ENCODE measurements around the gene ACSL4. TPM values are rescaled to one million over a fixed set of nuclear protein-coding genes. Genes with fewer than 3 reads are reported as not detected.

The ACSL4 gene
- 10 to 100 TPM; 19.8 to 28.4 (median 21.7) TPM for total RNA-seq
- 38.6 TPM for total RNA-seq (2013)

DNA sequence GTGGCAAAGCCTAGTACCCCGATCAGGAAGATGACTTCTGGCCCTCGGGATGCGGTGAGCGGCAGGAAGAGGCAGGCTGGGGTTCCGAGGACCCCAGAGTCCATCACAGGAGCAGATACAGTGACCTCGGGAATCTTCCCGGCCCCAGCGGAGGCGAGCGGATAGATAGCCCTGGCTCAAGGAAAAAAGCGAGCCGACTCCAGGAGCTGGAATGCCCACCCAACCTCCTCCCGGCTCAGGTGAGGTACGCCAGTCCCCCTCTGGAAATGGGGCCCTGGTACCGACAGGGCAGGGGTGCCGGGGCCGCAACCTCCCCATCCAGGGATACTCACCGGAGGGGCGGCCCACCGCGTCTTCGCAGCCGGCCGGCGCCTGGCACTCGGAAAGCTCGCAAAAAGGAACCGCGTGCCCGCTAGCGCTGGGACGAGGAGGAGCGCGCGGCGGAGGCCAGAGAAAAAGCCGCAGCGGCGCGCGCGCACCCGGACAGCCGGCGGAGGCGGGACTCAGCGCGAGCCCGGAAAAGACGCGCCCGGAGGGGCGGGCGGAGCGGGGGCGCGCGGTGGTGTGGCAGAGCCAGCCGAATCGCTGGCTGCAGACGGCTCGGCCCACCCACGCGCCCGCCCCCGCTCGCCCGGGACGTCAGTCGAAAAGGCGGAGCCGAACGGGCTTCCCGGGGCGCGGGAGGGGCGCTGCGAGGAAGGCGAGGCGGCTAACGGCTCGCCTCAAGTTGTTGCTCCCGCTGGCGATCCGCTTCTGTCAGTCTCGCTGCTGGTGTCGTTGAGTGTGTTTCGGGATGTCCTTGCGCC lies at the start of gene ACSL4:
TSS of gene ACSL4 (minus strand) at position 451 of the 806 bp plus-strand sequence. CDS start 49,894 bp downstream, outside the sequence.
- H3K27me3 Mint-ChIP-seq (ENCODE audit: low read depth in 2 of 2), result peaks cover 0 to 10% of the 10 kb centered on the region in 2 donors
- H3K36me3 Mint-ChIP-seq, result no peaks in the 10 kb centered on the region
- peak within 1 kb of the TSS; percentile 93 for H3K4me3 Mint-ChIP-seq
- TF ChIP-seq CTCF (IDR thresholded peaks at IDR 0.05), result no peak
- Histone ChIP-seq H3K9me3 (ENCODE audit: control insufficient read depth, insufficient read depth, low read length) (no peaks in the 10 kb centered on the region), H3K36me3 (ENCODE audit: control insufficient read depth, insufficient read depth, low read length) (no peaks in the 10 kb centered on the region), H3K4me1 (ENCODE audit: control insufficient read depth, insufficient read depth, low read length) (no peaks in the 10 kb centered on the region), H3K27me3 (ENCODE audit: control insufficient read depth, insufficient read depth, low read length) (no peaks in the 10 kb centered on the region), H3K4me3 (ENCODE audit: low read length) (peak within 1 kb of the TSS; percentile 97), H3K27ac (ENCODE audit: low read length) (peak within 1 kb of the TSS; percentile 91)
- peak; percentile 93 to 99 (median 98) for ATAC-seq
- peak; percentile 81 to 90 for DNase-seq
- H3K27ac Mint-ChIP-seq, result peak within 1 kb of the TSS; percentile 87 to 96
- peaks cover 22 to 36% of the 10 kb centered on the region in 2 donors for H3K4me1 Mint-ChIP-seq
- no peaks in the 10 kb centered on the region for H3K9me3 Mint-ChIP-seq
- intact Hi-C loops (cut with micrococcal nuclease), result loop anchor here (2.0 kb wide), 1 partner anchor 196 kb away; the partner anchor contains the start of gene NXT2
- 0% methylated on average over 89 of the region's 89 CpGs for WGBS (ENCODE audit: insufficient coverage)

DNA sequence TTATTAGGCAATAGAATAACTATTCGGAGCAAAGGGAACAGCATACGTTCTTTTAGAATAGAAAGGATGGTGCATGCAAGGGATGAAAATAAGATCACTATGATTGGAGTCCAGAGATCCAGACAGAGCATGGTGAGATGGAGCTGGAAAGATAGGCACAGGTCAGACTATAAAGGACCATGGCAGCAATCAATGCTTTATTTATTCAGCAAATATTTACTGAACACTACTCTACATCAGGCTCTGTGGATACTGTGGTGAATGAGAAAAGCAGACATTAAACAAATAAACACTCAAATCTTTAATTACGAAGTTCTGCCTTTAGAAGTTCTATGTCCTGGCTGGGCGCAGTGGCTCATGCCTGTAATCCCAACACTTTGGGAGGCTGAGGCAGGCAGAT lies 44.7 kb upstream of the ACSL4 start:
- no peak for DNase-seq
- no peak overlapping the region for H3K27ac Mint-ChIP-seq
- no peak for ATAC-seq
- Histone ChIP-seq H3K4me1 (ENCODE audit: control insufficient read depth, insufficient read depth, low read length) (no peaks in the 10 kb centered on the region), H3K27me3 (ENCODE audit: control insufficient read depth, insufficient read depth, low read length) (no peaks in the 10 kb centered on the region), H3K9me3 (ENCODE audit: control insufficient read depth, insufficient read depth, low read length) (no peaks in the 10 kb centered on the region), H3K36me3 (ENCODE audit: control insufficient read depth, insufficient read depth, low read length) (no peaks in the 10 kb centered on the region), H3K27ac (ENCODE audit: low read length) (no peak overlapping the region), H3K4me3 (ENCODE audit: low read length) (no peak overlapping the region)
- H3K36me3 Mint-ChIP-seq, result no peaks in the 10 kb centered on the region
- H3K27me3 Mint-ChIP-seq (ENCODE audit: low read depth in 2 of 2), result peaks cover 0 to 10% of the 10 kb centered on the region in 2 donors
- TF ChIP-seq CTCF (IDR thresholded peaks at IDR 0.05), result no peak
- H3K4me1 Mint-ChIP-seq, result no peaks in the 10 kb centered on the region
- no peaks in the 10 kb centered on the region for H3K9me3 Mint-ChIP-seq
- intact Hi-C loops (cut with micrococcal nuclease), result no loop called here
- no peak overlapping the region for H3K4me3 Mint-ChIP-seq
- WGBS (ENCODE audit: insufficient coverage), result 98% methylated on average over 4 of the region's 4 CpGs

DNA sequence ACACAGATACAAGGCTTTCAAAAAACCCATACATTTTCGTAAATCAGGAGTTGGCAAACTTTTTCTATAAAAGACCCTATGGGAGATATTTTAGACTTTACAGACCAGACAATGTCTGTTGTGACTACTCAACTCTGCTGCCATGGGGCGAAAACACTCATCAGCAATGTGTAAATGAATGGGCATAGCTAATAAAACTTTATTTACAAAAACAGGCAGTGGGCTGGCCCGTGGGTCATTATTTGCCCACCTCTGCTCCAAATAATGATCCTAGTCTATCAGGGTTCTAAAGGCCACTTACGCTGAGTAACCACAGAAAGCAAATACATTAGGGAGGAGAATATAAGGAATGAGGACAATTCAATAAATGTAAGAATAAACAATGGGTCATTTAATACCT lies 43.9 kb upstream of the ACSL4 start:
- H3K4me1 Mint-ChIP-seq, result no peaks in the 10 kb centered on the region
- ATAC-seq (no peak), DNase-seq (no peak)
- TF ChIP-seq CTCF (IDR thresholded peaks at IDR 0.05), result no peak
- H3K27ac Mint-ChIP-seq, result no peak overlapping the region
- Histone ChIP-seq H3K4me1 (ENCODE audit: control insufficient read depth, insufficient read depth, low read length) (no peaks in the 10 kb centered on the region), H3K9me3 (ENCODE audit: control insufficient read depth, insufficient read depth, low read length) (no peaks in the 10 kb centered on the region), H3K27ac (ENCODE audit: low read length) (no peak overlapping the region), H3K4me3 (ENCODE audit: low read length) (no peak overlapping the region), H3K36me3 (ENCODE audit: control insufficient read depth, insufficient read depth, low read length) (no peaks in the 10 kb centered on the region), H3K27me3 (ENCODE audit: control insufficient read depth, insufficient read depth, low read length) (no peaks in the 10 kb centered on the region)
- no peaks in the 10 kb centered on the region for H3K9me3 Mint-ChIP-seq
- H3K4me3 Mint-ChIP-seq, result no peak overlapping the region
- 100% methylated on average over 2 of the region's 4 CpGs for WGBS (ENCODE audit: insufficient coverage)
- H3K27me3 Mint-ChIP-seq (ENCODE audit: low read depth in 2 of 2), result peaks cover 0 to 6% of the 10 kb centered on the region in 2 donors
- intact Hi-C loops (cut with micrococcal nuclease), result no loop called here
- H3K36me3 Mint-ChIP-seq, result no peaks in the 10 kb centered on the region

All from natural killer cell (primary cell).